GM21526 (cell line): Measurements from ENCODE around the gene ANKRD52.
"Not testable (repeated sequence)": the region's sequence is repeated elsewhere in the genome, so short reads cannot be mapped to it uniquely, and the experiment has no call there.

Experiments
- ATAC-seq: cut with Tn5 transposase; IDR thresholded peaks from one replicate; pipeline ENCODE4 v1.9.1; 2021; ENCODE audit warnings: moderate library complexity; ENCODE audit not compliant: unreplicated experiment, low FRiP score

Gene ANKRD52

DNA sequence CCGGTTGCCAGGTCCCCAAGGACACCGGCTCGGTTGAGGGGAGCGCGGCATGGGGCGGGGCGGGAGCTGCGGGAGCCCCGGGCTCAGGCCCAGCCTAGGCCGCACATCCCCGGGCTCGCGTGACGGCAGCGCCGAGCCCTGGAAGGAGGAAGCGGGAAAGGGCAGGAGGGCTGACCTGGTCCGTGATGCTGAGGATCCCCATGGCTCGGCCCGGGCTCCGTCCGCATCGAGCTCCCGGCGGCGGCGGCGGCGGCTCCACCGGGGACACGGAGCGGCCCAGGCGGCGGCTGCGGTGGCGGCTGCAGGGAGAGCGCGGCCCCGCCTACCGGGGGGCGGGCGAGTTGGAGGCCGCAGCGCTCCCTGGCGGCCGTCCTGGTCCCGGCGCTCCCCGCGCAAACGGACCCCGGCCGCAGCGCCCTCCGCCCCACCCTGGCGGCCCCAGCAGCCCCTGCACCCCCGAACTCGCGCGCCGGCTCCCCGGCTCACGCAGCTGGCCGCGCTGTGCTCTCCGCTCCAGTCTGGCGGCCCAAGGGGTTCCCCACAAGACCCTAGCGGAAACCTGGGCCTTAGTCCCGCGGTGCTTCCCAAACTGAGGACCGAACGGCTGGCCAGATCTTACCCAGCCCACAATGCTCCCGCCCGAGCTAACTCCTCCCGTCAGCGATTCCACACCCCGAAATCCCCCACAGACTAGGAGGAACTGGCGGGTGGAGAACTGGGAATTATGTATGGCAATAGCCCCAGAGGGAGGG is at the start of gene ANKRD52:
ANKRD52 (minus strand) TSS at position 317 of the 752 bp plus-strand sequence; CDS start at position 202, 115 bp downstream.
- ATAC-seq = peak; percentile 72

DNA sequence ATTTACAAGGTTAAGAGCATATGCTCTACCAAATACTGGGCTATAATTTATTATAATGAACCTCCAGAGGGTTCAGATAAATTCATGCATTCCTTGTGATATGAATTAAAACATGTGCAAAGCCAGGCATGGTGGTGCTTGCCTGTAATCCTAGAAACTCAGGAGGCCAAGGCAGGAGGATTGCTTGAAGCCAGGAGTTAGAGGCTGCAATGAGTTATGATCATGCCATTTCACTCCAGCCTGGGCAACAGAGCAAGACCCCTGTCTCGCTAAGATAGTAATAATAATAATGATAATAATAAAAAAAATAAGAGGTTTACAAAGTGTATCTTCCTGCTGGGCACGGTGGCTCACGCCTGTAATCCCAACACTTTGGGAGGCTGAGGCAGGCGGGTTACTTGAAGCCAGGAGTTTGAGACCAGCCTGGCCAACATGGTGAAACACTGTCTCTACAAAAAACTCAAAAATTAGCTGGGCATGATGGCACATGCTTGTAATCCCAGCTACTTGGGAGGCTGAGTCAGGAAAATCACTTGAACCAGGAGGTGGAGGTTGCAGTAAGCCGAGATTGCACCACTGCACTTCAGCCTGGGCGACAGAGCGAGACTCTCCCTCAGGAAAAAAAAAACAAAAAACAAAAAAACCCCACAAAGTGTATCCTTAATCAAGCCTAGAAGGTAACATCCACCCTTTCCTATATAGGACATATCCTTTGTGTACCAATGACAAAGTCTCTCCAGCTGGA is 49.2 kb upstream of the ANKRD52 start:
- ATAC-seq = no peak

DNA sequence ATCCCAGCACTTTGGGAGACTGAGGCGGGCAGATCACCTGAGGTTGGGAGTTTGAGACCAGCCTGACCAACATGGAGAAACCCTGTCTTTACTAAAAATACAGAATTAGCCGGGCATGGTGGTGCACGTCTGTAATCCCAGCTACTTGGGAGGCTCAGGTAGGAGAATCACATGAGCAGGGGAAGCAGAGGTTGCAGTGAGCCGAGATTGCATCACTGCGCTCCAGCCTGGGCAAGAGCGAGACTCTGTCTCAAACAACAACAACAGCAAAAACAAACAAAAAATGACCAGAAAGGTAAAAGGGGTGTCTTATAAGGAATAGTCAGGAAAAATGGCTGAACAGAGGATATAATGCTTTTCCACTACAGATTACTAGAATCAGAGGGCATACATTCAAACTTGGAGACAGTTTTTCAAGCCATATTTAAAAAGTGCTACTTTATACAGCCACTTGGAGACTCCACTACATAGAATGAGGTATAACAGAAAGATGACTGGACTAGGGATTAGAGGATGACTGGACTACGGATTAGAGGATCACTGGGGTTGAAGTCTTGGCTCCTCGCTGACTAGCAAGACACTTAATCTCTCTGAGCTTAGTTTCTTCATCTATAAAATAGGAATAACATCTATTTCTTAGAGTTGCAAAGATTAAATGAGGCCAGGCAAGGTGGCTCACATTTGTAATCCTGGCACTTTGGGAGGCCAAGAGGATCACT is 46.8 kb upstream of the ANKRD52 start:
- ATAC-seq = no peak

GRCh38 chr12:56304276-56304675 is 46.1 kb upstream of the ANKRD52 start:
- ATAC-seq = no peak

DNA sequence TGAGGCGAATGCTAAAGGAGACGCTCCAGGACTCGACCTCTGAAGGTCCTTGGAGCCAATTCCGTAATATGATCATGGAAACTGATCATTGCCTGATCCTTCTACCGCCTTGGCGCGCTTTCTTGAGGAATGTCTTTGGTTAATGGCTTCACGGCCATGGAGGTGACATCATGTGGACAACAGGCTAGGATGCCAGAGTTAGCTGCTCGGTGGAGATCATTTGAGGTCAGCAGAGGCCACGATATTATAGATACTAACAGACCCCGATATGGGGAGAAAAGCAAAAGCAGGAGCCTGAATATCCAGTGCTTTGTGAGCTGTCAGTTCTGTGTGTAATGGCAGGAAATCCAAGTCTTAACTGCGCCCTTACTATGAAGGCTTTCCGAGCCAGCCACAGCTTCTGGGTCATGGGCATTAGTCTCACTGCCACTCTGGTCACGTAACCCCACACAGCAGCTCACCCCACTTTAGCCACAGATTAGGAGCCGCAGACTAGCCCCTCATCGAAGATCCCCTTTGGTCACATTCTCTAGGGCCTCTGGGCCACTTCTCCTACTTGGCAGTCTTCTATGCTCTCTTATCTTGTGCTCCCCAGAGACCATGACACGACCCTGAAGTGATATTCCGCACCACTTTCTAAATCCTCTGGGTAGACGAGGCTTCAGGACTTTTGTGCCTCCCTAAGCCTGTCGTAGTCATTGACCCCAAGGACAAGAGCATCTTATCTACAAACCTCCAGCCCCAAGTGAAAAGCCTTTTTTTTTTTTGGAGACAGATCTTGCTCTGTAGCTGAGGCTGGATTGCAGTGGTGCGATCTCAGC is 42.7 kb upstream of the ANKRD52 start:
- no peak for ATAC-seq

DNA sequence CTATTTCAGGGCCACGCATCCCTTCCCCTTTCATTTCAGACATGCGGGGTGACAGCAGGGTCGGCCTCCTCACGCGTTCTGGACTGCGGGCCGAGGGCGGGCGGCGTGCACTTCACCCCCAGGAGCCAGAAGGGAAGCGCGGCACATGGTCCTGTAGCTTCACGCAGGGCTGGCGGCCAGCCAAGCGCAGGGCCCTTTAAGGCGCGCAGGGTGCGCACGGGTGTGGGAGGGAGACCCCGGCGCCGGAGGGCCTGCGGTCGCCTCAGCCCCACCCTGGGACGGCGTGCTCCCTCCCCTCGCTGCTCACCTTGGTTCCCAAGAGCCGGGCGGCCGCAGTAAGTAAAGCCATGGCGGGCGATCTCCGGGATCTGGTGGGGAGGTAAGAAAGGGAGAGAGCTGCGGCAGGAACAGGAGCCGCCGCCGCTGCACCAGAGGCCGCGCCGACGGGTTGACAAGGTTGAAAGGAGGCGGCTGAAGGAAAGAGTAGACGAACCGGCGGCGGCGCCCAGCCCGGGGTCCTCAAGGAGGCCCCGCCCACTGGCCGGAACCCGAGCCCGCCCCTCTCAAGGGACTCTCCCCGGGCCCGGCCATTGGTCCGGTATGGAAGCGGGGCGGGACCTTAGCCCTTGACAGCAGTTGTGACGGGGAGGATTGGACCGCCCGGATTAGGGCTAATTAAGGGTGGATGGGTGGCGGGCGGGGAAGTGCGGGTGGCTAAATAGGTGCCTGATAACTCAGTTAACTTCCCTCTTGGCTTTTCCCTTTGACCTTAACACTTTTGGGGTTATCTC is 41.9 kb upstream of the ANKRD52 start, which contains the start of gene CS:
CS (minus strand) TSS at position 478 of the 791 bp plus-strand sequence; CDS start at position 349, 129 bp downstream.
- ATAC-seq = peak; percentile 87

DNA sequence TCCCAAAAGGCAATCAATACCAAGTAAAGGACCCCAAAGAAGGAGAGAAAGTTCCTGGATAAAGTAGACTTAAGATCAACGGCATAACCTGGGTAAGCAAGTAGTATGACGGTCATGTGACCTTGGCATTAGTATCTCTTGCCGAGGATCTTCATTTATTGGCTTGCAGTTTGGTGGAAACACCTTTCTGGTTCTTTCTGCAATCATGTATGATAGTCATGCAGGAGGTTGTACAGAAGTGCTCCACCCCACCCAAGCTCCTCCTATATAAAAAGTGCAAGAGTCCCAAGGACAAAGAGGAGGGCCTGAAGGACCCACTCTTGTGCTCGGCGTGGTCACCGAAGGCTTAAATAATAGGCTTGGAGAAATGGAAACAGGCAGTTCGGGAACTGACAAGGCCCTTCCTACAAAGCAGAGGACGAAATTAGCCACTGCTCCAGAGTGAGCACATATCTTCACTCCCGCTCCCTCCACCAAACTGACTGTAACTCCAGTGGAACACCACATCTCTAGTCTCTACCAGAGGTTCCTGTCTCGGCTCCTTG is 41.2 kb upstream of the ANKRD52 start:
- ATAC-seq = no peak

DNA sequence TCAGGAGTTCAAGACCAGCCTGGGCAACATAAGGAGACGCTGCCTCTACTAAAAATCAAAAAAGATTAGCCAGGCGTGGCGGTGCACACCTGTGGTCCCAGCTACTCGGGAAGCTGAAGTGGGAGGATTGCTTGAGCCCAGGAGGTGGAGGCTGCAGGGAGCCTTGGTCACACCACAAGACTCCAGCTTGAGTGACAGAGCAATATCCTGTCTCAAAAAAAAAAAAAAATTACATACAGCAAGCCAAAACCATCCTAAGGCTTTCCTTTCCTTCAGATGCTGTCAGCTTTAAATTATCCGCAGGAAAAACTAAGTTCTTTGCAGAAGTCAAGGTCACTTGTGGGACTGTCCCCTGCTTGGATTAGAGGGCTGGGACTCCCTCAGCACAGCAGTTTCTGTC is 40.6 kb upstream of the ANKRD52 start:
- ATAC-seq = no peak

GRCh38 chr12:56297400-56297799 is 39.2 kb upstream of the ANKRD52 start:
- ATAC-seq = no peak

DNA sequence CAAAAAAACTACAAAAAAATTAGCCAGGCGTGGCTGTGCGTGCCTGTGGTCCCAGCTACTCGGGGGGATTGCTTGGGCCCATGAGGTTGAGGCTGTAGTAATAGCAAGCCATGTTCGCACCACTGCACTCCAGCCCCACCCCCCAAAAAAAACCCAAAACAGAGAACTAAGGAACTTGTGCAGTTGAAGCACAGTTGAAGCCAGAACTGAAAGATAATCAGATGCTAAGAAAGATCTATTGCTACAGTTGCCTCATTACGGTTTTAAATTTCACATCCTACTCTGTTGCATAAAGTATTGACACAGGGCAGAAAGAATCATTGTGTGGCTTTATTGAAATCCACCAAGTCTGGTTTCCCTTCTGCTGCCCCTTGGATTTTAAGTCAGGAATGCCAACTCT is 38.1 kb upstream of the ANKRD52 start:
- ATAC-seq = no peak

GRCh38 chr12:56293795-56294194 is 35.6 kb upstream of the ANKRD52 start:
- no peak for ATAC-seq

DNA sequence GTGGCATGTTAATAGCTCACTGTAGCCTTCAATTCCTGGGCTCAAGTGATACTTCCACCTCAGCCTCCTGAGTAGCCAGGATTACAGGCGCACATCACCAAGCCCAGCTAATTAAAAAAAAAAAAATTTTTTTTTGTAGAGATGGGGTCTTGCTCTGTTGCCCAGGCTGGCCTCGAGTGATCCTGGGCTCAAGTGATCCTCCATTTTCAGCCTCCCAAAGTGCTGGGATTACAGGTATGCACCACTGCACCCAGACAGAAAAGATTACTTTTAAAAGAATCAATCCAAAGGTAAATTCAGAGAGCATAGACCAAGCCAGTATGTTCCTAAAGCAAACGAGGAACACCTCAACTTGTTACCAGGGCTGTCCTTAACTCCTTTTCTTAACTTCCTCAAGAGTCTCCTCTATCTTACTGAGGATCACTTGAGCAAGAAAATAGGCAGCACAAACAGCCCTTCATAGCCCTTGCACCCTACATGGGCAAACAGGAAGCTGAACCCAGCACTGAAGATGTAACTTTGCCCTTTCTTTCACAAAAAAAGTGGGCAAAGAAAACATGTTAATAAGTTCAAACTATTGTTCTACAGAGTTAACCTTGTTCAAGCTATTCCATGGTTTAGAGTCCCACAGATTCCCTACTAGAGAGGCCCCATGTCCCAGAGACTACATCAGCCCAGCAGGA is 30.7 kb upstream of the ANKRD52 start:
- no peak for ATAC-seq

GRCh38 chr12:56286044-56286830 is 28.1 kb upstream of the ANKRD52 start:
- no peak for ATAC-seq

GRCh38 chr12:56284263-56284662 is 26.1 kb upstream of the ANKRD52 start:
- not testable (repeated sequence) for ATAC-seq

GRCh38 chr12:56282579-56282978 is 24.4 kb upstream of the ANKRD52 start:
- ATAC-seq = no peak

- ATAC-seq = no peak
Measured at GRCh38 chr12:56282030-56282429, 23.8 kb upstream of the ANKRD52 start.

DNA sequence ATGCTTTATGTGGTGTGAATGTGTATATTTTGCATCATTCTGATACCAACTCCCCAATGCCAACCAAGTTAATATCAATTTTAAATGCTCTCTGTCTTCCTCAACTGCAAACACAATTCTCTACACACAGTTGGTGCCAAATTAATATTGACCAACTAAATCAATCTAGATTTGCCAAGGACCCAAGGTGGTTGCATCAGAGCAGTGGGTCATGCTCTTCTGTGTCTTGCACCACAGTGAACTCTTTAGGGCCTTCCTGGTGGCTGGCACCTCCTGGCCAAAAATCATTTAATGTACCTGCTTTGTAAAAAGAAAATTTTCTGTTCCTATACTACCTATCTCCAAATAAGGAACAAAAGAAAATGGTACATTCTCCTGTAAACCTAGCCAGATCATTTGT is 22.7 kb upstream of the ANKRD52 start:
- ATAC-seq = no peak

DNA sequence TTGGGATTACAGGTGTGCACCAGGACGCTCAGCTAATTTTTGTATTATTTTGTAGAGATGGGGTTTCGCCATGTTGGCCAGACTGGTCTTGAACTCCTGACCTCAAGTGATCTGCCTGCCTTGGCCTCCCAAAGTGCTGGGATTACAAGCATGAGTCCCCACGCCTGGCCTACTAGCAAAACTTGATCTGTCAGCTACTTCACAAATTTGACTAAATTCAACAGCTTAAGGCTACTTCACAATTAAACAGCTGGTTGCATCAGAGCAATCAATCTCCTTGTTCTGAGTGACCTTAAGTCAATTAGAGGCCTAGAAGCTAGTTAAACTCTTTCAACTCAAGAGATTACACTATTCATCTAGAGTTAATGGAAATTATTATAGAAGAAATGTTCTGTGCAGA is 20.7 kb upstream of the ANKRD52 start:
- ATAC-seq = no peak
